ENCODE data around the gene ABCA6.

DNA sequence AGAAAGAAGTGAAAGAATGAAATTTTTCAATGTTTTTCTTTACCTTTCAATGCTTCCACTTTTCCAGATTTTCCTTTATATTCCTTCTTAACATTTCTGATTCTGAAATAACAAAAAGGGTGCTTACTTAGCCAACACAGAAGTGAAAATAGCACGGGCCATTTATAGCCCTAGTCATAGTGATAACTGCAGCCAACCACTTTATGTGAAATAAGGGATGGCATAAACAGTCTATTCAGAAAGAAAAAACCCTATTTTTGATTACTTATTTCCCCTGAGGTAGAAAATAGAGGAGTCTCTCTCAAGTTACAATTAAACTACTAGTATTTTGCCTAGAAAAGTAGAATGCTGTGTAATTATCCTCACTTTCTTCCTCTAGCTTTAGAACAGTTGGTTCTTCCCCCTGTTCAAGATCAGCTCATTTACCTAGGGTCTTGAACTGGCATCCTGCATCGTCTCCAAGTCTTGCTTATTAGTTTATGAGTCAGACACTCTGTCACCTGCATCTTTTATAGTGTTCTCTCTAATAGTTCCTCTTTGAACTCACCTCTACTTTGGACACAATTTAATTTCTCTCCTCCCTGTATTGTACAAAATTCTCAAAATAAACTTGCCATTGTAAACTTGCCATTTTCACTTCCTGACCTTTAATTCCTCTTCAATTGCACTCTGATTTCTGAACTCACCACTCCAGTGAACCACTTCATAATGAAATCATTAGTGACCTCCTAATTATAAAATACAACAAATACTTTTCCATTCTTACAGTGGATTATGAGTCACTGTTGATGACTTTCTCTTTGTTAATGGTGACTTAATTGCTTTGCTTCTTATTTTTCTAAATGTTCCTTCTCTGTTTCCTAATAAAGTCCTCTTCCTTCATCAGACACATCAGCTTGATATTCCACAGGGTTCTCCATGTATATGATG is 23.6 kb downstream of the ABCA6 start:
- TF ChIP-seq, protein P1, sequence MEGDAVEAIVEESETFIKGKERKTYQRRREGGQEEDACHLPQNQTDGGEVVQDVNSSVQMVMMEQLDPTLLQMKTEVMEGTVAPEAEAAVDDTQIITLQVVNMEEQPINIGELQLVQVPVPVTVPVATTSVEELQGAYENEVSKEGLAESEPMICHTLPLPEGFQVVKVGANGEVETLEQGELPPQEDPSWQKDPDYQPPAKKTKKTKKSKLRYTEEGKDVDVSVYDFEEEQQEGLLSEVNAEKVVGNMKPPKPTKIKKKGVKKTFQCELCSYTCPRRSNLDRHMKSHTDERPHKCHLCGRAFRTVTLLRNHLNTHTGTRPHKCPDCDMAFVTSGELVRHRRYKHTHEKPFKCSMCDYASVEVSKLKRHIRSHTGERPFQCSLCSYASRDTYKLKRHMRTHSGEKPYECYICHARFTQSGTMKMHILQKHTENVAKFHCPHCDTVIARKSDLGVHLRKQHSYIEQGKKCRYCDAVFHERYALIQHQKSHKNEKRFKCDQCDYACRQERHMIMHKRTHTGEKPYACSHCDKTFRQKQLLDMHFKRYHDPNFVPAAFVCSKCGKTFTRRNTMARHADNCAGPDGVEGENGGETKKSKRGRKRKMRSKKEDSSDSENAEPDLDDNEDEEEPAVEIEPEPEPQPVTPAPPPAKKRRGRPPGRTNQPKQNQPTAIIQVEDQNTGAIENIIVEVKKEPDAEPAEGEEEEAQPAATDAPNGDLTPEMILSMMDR (IDR thresholded peaks at IDR 0.05; ENCODE audit: borderline replicate concordance, extremely low read depth, low read length, poor library complexity, severe bottlenecking), result no peak
- TF ChIP-seq EZH2 (IDR thresholded peaks at IDR 0.05; ENCODE audit: borderline replicate concordance, low read depth, low read length, severe bottlenecking), result no peak

All from DND-41 (cell line).